HCT116 (cell line): ENCODE data around the gene ITPK1. TPM values are rescaled to one million over a fixed set of nuclear protein-coding genes. Genes with fewer than 3 reads are reported as not detected.

Experiments used
- ATAC-seq: fragments of 200-7000 bp; cut with Tn5 transposase; 2 replicates; pipeline ENCODE4 v1.9.1; 2020; ENCODE audit warnings: mild to moderate bottlenecking, moderate library complexity
- BruUV-seq: library from RNA; stranded (reverse); fragments of 400-500 nt; replicated peaks from 2 replicates; lab custom pipeline; 2021; lab: Mats Ljungman, UMichigan
- CTCF ChIA-PET: fragments of 300-600 bp; sonication (Branson Sonifier 250); formaldehyde crosslinking; loops from one replicate; lab custom pipeline; 2021; ENCODE audit warnings: antibody characterized with exemption; lab: Charles Lee
- POLR2A ChIA-PET: fragments of 300-600, 350-600 bp; sonication (Branson Sonifier 250); formaldehyde crosslinking; loops from one replicate; lab custom pipeline; 2021; ENCODE audit warnings: antibody characterized with exemption; lab: Charles Lee
- RAD21 ChIA-PET, 2 experiments: fragments of 300-600 bp; sonication (Branson Sonifier 250); formaldehyde crosslinking; loops; one replicate each; lab custom pipeline; 2023; ENCODE audit warnings: low total read pairs in 2 of 2; ENCODE audit not compliant: uncharacterized antibody in 2 of 2, unreplicated experiment in 2 of 2, low non-redundant PET in 1 of 2; lab: Charles Lee
- DNase-seq: peaks from one replicate; pipeline ENCODE4 v3.0.0-alpha.2; 2010; ENCODE audit warnings: low read depth, low spot score
- H2AFZ ChIP-seq: fragments of 200-600 bp; shearing (Covaris generic), sonication (generic); 2 replicates; pipeline ENCODE4 v1.6.1; 2017; ENCODE audit warnings: low read depth, mixed run types, mixed read lengths, antibody characterized with exemption, low read length; ENCODE audit not compliant: poor library complexity, severe bottlenecking
- H3K27ac ChIP-seq: 2 replicates; pipeline ENCODE4 v1.5.1; 2012; ENCODE audit warnings: low read depth, low read length
- H3K27me3 ChIP-seq: fragments of 200-600 bp; sonication (generic); 2 replicates; pipeline ENCODE4 v1.6.1; 2016; ENCODE audit warnings: mixed run types, low read length, mixed read lengths; ENCODE audit not compliant: insufficient read depth
- H3K36me3 ChIP-seq, 2 experiments: fragments of 200-500 bp in 1 of 2; fragments of 200-600 bp in 1 of 2; sonication (Bioruptor generic) in 1 of 2; sonication (generic) in 1 of 2; 2 replicates each; pipeline versions ENCODE4 v1.5.1 to v1.6.1; 2014 to 2016; ENCODE audit warnings: low read length in 2 of 2, inconsistent platforms in 1 of 2, mixed read lengths in 1 of 2, mixed run types in 1 of 2; ENCODE audit not compliant: insufficient read depth in 2 of 2, control insufficient read depth in 1 of 2
- H3K4me1 ChIP-seq, 2 experiments: fragments of 200-600 bp in 1 of 2; sonication (generic) in 1 of 2; 2 replicates each; pipeline versions ENCODE4 v1.5.1 to v1.6.1; 2012 to 2017; ENCODE audit warnings: low read length in 2 of 2, inconsistent platforms in 1 of 2, mild to moderate bottlenecking in 1 of 2, mixed read lengths in 1 of 2, mixed run types in 1 of 2, moderate library complexity in 1 of 2; ENCODE audit not compliant: insufficient read depth in 2 of 2, control insufficient read depth in 1 of 2
- H3K4me2 ChIP-seq: fragments of 200-600 bp; sonication (generic); 2 replicates; pipeline ENCODE4 v1.6.1; 2017; ENCODE audit warnings: mixed run types, low read length, mixed read lengths
- H3K4me3 ChIP-seq, 2 experiments: fragments of 200-600 bp in 1 of 2; sonication (generic) in 1 of 2; replicated peaks in 1 of 2; 2 replicates each; pipeline ENCODE4 v1.5.1; 2011 to 2016; ENCODE audit warnings: low read length in 2 of 2, control low read depth in 1 of 2, low read depth in 1 of 2, mild to moderate bottlenecking in 1 of 2, mixed read lengths in 1 of 2, mixed run types in 1 of 2
- H3K79me2 ChIP-seq: fragments of 200-600 bp; sonication (generic); 2 replicates; pipeline ENCODE4 v1.6.1; 2017; ENCODE audit warnings: mild to moderate bottlenecking, mixed run types, low read length, moderate library complexity, mixed read lengths; ENCODE audit not compliant: insufficient read depth
- H3K9ac ChIP-seq: fragments of 200-600 bp; sonication (generic); 2 replicates; pipeline ENCODE4 v1.6.1; 2016; ENCODE audit warnings: low read length, mixed read lengths
- H3K9me2 ChIP-seq: fragments of 200-600 bp; sonication (generic), shearing (Covaris generic); 2 replicates; pipeline ENCODE4 v1.6.1; 2017; ENCODE audit warnings: mixed run types, mild to moderate bottlenecking, moderate library complexity; ENCODE audit not compliant: insufficient read depth
- H3K9me3 ChIP-seq, 2 experiments: fragments of 200-500 bp in 1 of 2; fragments of 200-600 bp in 1 of 2; sonication (Bioruptor generic) in 1 of 2; sonication (generic) in 1 of 2; 2 replicates each; pipeline ENCODE4 v1.6.1; 2014 to 2017; ENCODE audit warnings: low read length in 2 of 2, mixed read lengths in 2 of 2, inconsistent platforms in 1 of 2, low read depth in 1 of 2, mild to moderate bottlenecking in 1 of 2, mixed run types in 1 of 2, moderate library complexity in 1 of 2; ENCODE audit not compliant: control insufficient read depth in 1 of 2, insufficient read depth in 1 of 2
- H4K20me1 ChIP-seq: fragments of 200-600 bp; sonication (generic), shearing (Covaris generic); 2 replicates; pipeline ENCODE4 v1.6.1; 2017; ENCODE audit warnings: mixed run types, mild to moderate bottlenecking, moderate library complexity; ENCODE audit not compliant: insufficient read depth
- ATF3 ChIP-seq: IDR thresholded peaks from 2 replicates; pipeline ENCODE4 v1.6.1; 2012
- CBX3 ChIP-seq: IDR thresholded peaks from 2 replicates; pipeline ENCODE4 v1.6.1; 2012; ENCODE audit warnings: low read depth
- CEBPB ChIP-seq: IDR thresholded peaks from 2 replicates; pipeline ENCODE4 v1.6.1; 2012; ENCODE audit warnings: low read depth
- ELF1 ChIP-seq: IDR thresholded peaks from 2 replicates; pipeline ENCODE4 v1.6.1; 2012; ENCODE audit warnings: low read depth, borderline replicate concordance
- EZH2phosphoT487 ChIP-seq: fragments of 200-600 bp; IDR thresholded peaks from 2 replicates; pipeline ENCODE4 v1.6.1; 2018; ENCODE audit warnings: antibody characterized with exemption, borderline replicate concordance
- FOSL1 ChIP-seq: IDR thresholded peaks from 2 replicates; pipeline ENCODE4 v1.6.1; 2012; ENCODE audit warnings: low read depth
- POLR2A ChIP-seq: IDR thresholded peaks from 2 replicates; pipeline ENCODE4 v1.7.0; 2011; ENCODE audit warnings: borderline replicate concordance; ENCODE audit not compliant: insufficient read depth, insufficient read length; ENCODE audit errors: extremely low read depth
- POLR2AphosphoS5 ChIP-seq: IDR thresholded peaks from 2 replicates; pipeline ENCODE4 v1.6.1; 2011; ENCODE audit warnings: mild to moderate bottlenecking, low read depth, low read length, moderate library complexity
- RAD21 ChIP-seq: IDR thresholded peaks from 2 replicates; pipeline ENCODE4 v1.6.1; 2012; ENCODE audit warnings: low read depth, mild to moderate bottlenecking
- SIN3A ChIP-seq: IDR thresholded peaks from 2 replicates; pipeline ENCODE4 v1.6.1; 2012; ENCODE audit warnings: low read depth
- SP1 ChIP-seq: IDR thresholded peaks from 2 replicates; pipeline ENCODE4 v1.6.1; 2012; ENCODE audit warnings: low read depth
- SRF ChIP-seq: IDR thresholded peaks from 2 replicates; pipeline ENCODE4 v1.6.1; 2012; ENCODE audit warnings: low read depth
- TCF7L2 ChIP-seq: IDR thresholded peaks from 2 replicates; pipeline ENCODE4 v1.7.0; 2011; ENCODE audit warnings: borderline replicate concordance, inconsistent platforms; ENCODE audit not compliant: insufficient read depth, insufficient read length; ENCODE audit errors: extremely low read depth
- YY1 ChIP-seq: IDR thresholded peaks from 2 replicates; pipeline ENCODE4 v1.6.1; 2011; ENCODE audit warnings: low read length, low read depth, moderate library complexity, mild to moderate bottlenecking; ENCODE audit not compliant: insufficient replicate concordance; ENCODE audit errors: extremely low read depth
- ZBTB33 ChIP-seq: IDR thresholded peaks from 2 replicates; pipeline ENCODE4 v1.6.1; 2011; ENCODE audit warnings: mild to moderate bottlenecking, low read length, moderate library complexity; ENCODE audit not compliant: insufficient replicate concordance; ENCODE audit errors: extremely low read depth
- ZFX ChIP-seq: fragments of 450-650 bp; IDR thresholded peaks from 2 replicates; pipeline ENCODE4 v1.6.1; 2017
- ZNF274 ChIP-seq: fragments of 200-500 bp; sonication (Bioruptor generic); IDR thresholded peaks from 2 replicates; pipeline ENCODE4 v1.6.1; 2014; ENCODE audit warnings: mild to moderate bottlenecking, low read depth, low read length, inconsistent platforms
- intact Hi-C: fragments of 100-400 bp; cut with micrococcal nuclease; formaldehyde crosslinking; loops from 2 replicates; pipeline ENCODE4 v1.10.0; 2022
- total RNA-seq: library from RNA; stranded (reverse); gene quantifications from one replicate; pipeline ENCODE4 v1.2.1, GENCODE V29; 2021; ENCODE audit not compliant: unreplicated experiment

ITPK1 gene
- total RNA-seq, 1 experiment from 2014 or later, result 70.2 TPM

- POLR2A ChIA-PET, result no interaction called here
- H3K36me3 ChIP-seq, result no peaks in the 10 kb centered on the region
- H3K4me1 ChIP-seq, result peaks cover 6 to 8% of the 10 kb centered on the region in 2 experiments; a peak in 3 of 4 replicates
- TF ChIP-seq ZNF274 (no peak), EZH2phosphoT487 (no peak), SIN3A (no peak), POLR2A (no peak), ZFX (no peak), CBX3 (no peak), RAD21 (no peak)
- no peaks in the 10 kb centered on the region for H4K20me1 ChIP-seq
- no peak overlapping the region for H3K4me3 ChIP-seq
- DNase-seq, result no peak
- no peak overlapping the region for H2AFZ ChIP-seq
- H3K4me2 ChIP-seq, result no peak overlapping the region
- RAD21 ChIA-PET, result no interaction called here
- no peaks in the 10 kb centered on the region for H3K9me3 ChIP-seq
- H3K9ac ChIP-seq, result no peak overlapping the region
- BruUV-seq, result no TSS peak
- H3K27ac ChIP-seq, result no peak overlapping the region
- no peaks in the 10 kb centered on the region for H3K27me3 ChIP-seq
- no peak for ATAC-seq
- H3K9me2 ChIP-seq, result no peaks in the 10 kb centered on the region
- CTCF ChIA-PET, result no interaction called here
- intact Hi-C loops, result no loop called here
- no peaks in the 10 kb centered on the region for H3K79me2 ChIP-seq
Measured at GRCh38 chr14:92932448-92933395, 183.0 kb downstream of the ITPK1 start.

GRCh38 chr14:92931681-92932447 is 183.9 kb downstream of the ITPK1 start:
- DNase-seq, result no peak
- H3K9ac ChIP-seq, result no peak overlapping the region
- no peak for TF ChIP-seq ZBTB33
- no peak for TF ChIP-seq TCF7L2
- TF ChIP-seq RAD21, result no peak
- TF ChIP-seq FOSL1, result no peak
- TF ChIP-seq ZFX, result no peak
- no peak for TF ChIP-seq YY1
- TF ChIP-seq ELF1, result no peak
- no peak for TF ChIP-seq SRF
- no peak for TF ChIP-seq CEBPB
- no peak for TF ChIP-seq SIN3A
- TF ChIP-seq EZH2phosphoT487, result no peak
- TF ChIP-seq POLR2A, result no peak
- no peak for TF ChIP-seq ATF3
- TF ChIP-seq SP1, result no peak
- TF ChIP-seq POLR2AphosphoS5, result no peak
- TF ChIP-seq, all 23 proteins: peak for 0
- Histone ChIP-seq H3K4me1 (no peaks in the 10 kb centered on the region), H3K4me3 (no peak overlapping the region), H3K9me3 (no peaks in the 10 kb centered on the region), H2AFZ (no peak overlapping the region), H3K79me2 (no peaks in the 10 kb centered on the region), H3K36me3 (no peaks in the 10 kb centered on the region), H4K20me1 (no peaks in the 10 kb centered on the region), H3K4me2 (no peak overlapping the region), H3K9me2 (no peaks in the 10 kb centered on the region), H3K27ac (no peak overlapping the region), H3K27me3 (no peaks in the 10 kb centered on the region)
- ChIA-PET POLR2A (no interaction called here), CTCF (no interaction called here), RAD21 (no interaction called here)
- no TSS peak for BruUV-seq
- no peak for ATAC-seq
- intact Hi-C loops, result no loop called here
